PFSK-1 (cell line): Measurements from ENCODE around the gene PCGF6.

Source experiments
- POLR2AphosphoS5 ChIP-seq: IDR thresholded peaks from 2 replicates; pipeline ENCODE4 v1.6.1; 2012; ENCODE audit warnings: low read depth, mild to moderate bottlenecking, control low read depth, low read length, moderate library complexity
- REST ChIP-seq, 2 experiments: IDR thresholded peaks; 2 replicates each; pipeline versions ENCODE4 v1.6.1 to v1.8.0; 2011 to 2012; ENCODE audit warnings: low read depth in 2 of 2, low read length in 2 of 2, control low read depth in 1 of 2, inconsistent platforms in 1 of 2, mild to moderate bottlenecking in 1 of 2, moderate library complexity in 1 of 2; ENCODE audit not compliant: insufficient read depth in 1 of 2

- TF ChIP-seq POLR2AphosphoS5 (no peak), REST (IDR thresholded peaks at IDR 0.05; ENCODE audit: insufficient read depth in 1 of 2, low read depth in 2 of 2, low read length in 2 of 2) (no peak)
These were observed 16.4 kb upstream of the PCGF6 start for GRCh38 chr10:103367379-103367781.
